ENCODE results near the gene ACTRT3.

- TF ChIP-seq POLR2A (IDR thresholded peaks at IDR 0.05; ENCODE audit: low read depth, low read length) = no peak
- TF ChIP-seq POLR2AphosphoS5 (IDR thresholded peaks at IDR 0.05; ENCODE audit: low read depth, low read length) = no peak
These were observed 20.9 kb upstream of the ACTRT3 start for GRCh38 chr3:169790219-169790618.
